ENCODE results near the gene ABHD2. TPM values are rescaled to one million over a fixed set of nuclear protein-coding genes. Genes with fewer than 3 reads are reported as not detected.

Gene ABHD2
- polyA plus RNA-seq, 4 donors, result 6.7 to 33.6 (median 18.8) TPM

Other genes starting within 250 kb of the ABHD2 start
- 1 to 10 TPM in 2 of 4 donors, under 1 TPM in 1, not detected in 1; 0.27 to 7.6 (median 1.5) TPM for gene HAPLN3, start 192.9 kb upstream of the ABHD2 start, polyA plus RNA-seq
- gene MFGE8, start 175.1 kb upstream of the ABHD2 start, polyA plus RNA-seq, result 100 to 1,000 TPM in 1 of 4 donors, 10 to 100 TPM in 1, 1 to 10 TPM in 2; 4.0 to 104 (median 22.2) TPM
- gene RLBP1, start 133.1 kb downstream of the ABHD2 start, polyA plus RNA-seq, result under 1 TPM in 2 of 4 donors, not detected in 2; 0.13 to 0.60 TPM
- 10 to 100 TPM in 2 of 4 donors, 1 to 10 TPM in 2; 1.6 to 21.6 (median 7.9) TPM for gene FANCI, start 155.5 kb downstream of the ABHD2 start, polyA plus RNA-seq
- gene POLG, start 246.4 kb downstream of the ABHD2 start, polyA plus RNA-seq, result 10 to 100 TPM; 33.0 to 47.0 (median 39.0) TPM

Measured in small intestine (tissue), 4 donors.